HG02571 (cell line): ENCODE measurements around the gene SHROOM1.
"Not testable (repeated sequence)": the region's sequence is repeated elsewhere in the genome, so short reads cannot be mapped to it uniquely, and the experiment has no call there.

Experiments
- ATAC-seq: cut with Tn5 transposase; IDR thresholded peaks from one replicate; pipeline ENCODE4 v1.9.1; 2021; ENCODE audit warnings: mild to moderate bottlenecking, moderate library complexity; ENCODE audit not compliant: unreplicated experiment

Gene SHROOM1

DNA sequence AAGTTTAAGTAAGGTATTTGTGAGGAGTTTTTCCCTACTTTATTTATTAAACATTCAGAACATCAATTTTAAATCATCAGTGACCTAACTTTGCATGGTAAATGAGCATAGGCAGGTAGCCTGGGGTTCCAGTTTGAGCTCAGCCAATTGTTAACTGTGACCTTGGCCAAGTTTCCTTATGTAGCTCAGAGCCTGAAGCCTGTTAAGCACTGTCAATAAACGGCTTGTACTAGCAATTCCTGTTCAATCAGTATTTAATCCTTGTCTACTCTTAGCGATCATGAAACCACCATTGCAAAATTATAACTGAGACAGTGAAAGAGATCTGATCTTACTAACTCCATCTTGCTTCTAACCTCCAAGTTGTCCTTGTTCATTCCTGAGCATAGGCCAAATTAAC, 22.0 kb downstream of the SHROOM1 start:
- ATAC-seq: no peak

DNA sequence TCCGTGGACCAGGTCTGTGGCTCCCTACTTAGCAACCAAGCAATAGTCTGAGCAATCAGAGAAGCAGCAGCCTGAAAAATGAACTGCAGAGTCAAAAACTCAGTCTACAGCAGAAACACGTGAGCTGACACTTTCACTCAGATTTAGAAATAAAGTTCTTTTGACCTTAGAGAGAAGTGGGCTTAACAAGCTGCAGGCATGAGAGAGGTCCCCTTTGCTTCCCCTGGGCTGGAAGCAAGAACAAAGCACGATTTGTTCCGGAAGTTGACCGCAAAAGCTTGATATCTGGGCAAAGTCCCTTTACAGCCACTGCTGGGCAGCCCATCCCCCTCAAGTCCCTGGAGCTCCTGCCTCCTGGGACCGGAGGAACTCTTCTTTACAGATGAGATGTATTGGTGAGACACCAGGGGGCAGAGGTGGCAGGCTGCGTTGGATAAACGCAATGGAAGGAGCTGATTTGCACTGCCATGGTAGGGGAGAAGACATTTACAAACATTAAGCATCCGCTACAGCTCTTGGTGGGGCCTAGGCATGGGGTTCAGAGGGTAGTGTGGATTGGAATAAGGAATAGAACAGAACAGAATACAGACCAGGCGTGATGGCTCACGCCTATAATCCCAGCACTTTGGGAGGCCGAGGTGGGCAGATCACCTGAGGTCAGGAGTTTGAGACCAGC, 23.1 kb downstream of the SHROOM1 start:
- ATAC-seq: no peak

DNA sequence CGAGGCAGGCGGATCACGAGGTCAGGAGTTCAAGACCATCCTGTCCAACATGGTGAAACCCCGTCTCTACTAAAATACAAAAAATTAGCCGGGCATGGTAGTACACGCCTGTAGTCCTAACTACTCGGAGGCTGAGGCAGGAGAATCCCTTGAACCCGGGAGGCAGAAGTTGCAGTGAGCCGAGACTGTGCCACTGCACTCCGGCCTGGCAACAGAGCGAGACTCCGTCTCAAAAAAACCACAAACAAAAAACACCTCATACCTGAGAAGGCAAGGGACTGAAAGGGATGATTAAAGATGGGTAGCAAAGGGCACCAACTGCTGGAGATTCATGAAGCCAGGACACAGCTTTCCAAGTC, 23.7 kb downstream of the SHROOM1 start:
- ATAC-seq: not testable (repeated sequence)

DNA sequence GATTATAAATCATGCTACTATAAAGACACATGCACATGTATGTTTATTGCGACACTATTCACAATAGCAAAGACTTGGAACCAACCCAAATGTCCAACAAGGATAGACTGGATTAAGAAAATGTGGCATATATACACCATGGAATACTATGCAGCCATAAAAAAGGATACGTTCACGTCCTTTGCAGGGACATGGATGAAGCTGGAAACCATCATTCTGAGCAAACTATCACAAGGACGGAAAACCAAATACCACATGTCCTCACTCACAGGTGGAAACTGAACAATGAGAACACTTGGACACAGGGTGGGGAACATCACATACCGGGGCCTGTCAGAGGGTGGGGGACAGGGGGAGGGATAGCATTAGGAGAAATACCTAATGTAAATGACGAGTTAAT, 24.6 kb downstream of the SHROOM1 start:
- ATAC-seq: not testable (repeated sequence)

DNA sequence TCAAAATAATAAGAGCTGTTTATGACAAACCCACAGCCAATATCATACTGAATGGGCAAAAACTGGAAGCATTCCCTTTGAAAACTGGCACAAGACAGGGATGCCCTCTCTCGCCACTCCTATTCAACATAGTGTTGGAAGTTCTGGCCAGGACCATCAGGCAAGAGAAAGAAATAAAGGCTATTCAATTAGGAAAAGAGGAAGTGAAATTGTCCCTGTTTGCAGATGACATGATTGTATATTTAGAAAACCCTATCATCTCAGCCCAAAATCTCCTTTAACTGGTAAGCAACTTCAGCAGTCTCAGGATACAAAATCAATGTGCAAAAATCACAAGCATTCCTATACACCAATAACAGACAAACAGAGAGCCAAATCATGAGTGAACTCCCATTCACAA, 26.2 kb downstream of the SHROOM1 start:
- not testable (repeated sequence) for ATAC-seq

DNA sequence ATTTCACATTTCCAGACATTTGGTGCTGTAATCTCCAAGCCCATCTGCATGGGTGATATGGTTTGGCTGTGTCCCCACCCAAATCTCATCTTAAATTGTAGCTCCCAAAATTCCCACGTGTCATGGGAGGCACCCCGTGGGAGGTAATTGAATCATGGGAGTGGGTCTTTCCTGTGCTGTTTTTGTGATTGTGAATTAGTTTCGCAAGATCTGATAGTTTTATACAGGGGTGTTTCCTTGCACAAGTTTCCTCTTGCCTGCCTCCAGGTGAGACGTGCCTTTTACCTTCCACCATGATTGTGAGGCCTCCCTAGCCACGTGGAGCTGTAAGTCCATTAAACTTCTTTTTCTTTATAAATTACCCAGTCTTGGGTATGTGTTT, 27.8 kb downstream of the SHROOM1 start:
- ATAC-seq: not testable (repeated sequence)

DNA sequence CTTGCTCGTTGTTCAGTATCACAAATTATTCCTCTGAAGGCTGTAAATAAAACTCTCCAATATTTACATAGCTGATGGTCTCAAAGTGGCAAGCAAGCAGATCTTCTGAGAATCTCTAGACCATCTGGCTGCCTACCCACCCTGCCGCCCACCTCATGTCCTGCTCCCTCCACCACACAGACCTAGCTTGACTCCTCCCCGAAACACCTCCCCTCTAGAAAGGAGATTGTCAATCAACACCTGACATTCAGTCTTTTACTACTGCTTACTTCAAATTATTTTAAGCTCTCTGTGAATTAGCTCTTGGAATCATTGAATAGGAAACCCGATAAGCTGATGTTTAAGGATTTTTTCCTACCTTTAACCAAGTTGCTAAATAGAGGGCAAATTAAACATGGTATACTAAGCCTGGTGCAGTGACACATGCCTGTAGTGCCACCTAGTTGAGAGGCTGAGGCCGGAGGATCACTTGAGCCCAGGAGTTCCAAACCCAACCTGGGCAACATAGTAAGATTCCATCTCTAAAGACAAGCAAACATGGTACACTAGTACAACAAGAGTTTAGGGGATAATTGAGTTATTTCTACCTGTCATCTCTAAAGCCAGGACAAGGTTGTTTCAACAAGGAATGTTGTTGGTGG, 28.3 kb downstream of the SHROOM1 start:
- no peak for ATAC-seq

DNA sequence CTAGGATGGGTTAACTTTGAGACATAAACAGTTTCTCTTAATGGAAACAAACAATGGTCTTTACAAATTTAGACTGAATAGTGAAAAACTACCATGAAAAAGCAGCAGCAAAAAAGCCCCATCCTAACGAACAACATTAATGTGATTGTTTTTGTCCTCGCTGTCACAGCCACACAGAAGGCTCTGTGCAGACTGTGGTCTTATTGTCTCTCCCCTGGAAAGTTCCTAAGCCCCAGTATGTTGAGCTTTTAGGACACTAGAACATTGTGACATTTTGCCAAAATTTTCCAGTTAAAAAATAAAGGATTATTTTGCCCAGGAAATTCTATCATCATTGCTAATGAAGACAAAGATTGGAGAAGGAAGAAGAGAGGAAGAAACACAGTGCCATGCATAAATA, 29.9 kb downstream of the SHROOM1 start:
- ATAC-seq: no peak

DNA sequence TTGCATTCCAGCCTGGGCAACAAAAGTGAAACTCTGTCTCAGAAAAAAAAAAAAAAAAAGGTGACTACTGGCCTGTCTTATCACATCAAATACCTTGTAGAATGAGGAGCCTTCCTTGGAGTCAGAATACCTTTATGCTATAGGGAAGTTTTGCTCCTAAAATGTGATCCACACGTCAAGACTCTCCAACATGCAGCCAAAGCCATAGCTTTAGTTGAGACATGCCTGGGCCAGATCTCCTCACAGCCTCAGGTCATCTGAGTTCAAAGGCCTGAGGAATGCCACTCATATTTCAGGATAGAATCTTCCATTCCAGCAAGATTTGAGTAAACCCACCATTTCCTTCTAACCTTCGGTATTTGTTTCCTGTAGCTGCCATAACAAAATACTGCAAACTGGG, 31.1 kb downstream of the SHROOM1 start:
- ATAC-seq: no peak

DNA sequence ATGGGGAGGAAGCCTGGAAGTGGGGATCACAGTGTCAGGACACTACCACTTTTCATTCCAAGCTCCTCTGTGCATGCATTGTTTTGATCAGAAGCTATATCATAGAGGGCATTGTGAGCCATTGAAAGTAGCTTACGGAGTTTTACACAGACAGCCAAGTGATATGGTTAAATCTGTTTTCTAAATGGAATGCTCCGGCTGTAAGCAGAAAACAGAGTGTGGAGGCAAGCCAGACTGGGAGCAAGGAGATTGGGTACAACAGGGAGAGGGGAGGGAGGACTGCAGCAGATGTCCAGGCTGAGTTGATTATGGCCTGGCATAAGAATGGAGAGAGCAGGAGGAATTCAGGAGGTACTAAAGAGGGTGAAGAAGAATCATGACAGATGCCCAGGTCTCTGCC, 32.8 kb downstream of the SHROOM1 start:
- ATAC-seq: no peak

DNA sequence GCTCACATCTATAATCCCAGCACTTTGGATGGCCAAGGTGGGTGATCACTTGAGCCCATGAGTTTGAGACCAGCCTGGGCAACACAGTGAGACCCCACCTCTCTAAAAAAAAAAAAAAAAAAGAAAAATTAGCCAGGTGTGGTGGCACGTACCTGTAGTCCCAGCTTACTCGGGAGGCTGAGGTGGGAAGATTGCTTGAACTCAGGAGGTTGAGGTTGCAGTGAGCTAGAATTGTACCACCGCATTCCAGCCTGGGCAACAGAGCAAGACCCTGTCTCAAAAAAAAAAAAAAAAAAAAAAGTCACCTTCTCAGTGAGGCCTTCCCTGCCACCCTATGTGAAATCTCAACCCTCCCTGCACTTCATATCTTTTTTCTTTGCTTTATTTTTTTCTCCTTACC, 39.4 kb downstream of the SHROOM1 start:
- ATAC-seq: no peak

DNA sequence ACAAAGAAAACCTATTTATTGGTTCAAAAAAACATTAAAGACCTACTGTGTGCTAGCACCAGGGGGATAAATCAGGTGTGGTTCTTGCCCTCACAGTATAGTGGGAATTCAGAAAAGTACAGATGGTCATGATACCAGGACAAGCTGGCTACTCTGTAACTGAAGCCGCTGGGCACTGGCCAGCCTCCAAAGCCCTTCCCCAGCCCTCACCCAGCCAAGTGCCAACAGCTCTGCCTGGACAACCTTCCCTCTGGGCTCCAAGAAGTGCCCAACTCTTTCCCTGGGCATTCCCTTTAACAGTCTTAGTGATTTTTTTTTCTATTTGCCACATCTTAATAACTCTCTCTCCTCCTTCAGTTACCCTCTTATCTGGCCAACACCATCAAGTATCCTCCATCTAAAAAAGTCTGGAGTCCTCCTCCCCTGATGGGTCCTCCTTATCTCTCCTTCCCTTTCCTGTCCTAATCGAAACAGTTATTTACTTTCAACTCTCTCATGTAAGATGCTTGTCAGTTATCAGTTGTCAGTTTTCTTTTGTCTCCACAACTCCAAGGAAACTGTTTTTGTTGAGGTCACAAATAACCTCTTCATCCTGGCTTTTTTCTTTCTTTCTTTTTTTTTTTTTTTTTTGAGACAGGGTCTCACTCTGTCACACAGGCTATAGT, 40.1 kb downstream of the SHROOM1 start:
- ATAC-seq: no peak

DNA sequence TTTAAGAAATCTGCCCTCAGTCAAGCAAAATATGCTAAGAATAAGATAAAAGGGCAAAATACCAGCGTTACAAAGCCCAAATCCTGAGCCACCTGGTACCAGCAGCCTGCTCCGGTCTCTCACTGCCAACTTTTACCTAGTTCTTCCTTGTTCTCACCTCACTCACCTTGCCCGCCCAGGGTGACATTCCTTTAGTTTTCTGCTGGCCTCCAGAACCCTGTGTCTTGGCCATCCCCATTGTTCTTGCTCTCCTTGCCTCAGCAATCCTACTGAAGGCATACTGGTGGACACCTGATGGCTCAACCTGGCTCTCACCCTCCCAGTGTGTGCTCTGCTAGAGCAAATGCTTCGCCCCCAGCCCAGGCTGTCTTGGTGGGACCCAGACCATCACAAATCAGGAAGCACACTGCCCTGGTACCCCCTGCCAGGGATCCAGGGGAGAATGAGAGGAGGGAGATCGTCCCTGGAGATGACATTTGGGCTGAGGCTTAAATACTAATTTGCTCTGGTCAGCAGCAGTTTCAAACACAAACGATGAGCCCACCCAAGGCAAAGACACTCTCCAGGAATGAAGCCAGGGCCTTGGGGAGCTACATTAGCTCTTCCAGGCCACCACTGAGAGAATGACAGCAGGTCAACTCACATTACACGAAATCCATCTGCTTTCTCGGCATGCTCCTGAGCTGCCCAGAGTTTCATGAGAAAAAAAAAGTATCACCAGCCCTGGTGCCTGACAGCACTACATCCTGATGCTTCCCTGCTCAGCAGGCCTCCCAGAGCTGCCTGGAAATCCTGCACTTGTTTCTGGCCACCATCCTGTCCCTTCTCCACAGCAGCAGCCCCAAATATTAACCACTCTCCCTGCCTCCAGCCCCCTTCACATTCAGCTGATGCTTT, 41.2 kb downstream of the SHROOM1 start:
- ATAC-seq: no peak

DNA sequence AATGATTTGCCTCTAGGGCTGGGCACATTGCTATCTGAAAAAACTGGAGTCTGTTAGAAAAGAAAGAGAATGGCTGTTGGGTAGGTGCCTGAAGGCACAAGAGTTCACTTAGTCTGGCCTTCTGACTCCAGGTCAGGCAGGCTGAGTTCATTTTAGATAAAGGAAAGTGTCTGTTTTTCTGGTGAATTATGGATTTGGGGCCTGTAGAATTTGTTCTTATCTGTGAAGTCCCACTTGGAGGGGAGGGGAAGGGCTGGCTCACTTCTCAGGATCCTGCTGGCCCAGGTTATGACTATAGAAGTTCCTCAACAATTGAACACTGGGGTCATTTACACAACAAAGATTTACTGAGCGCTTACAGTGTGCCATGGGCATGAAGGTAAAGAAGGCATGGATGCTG, 41.9 kb downstream of the SHROOM1 start:
- no peak for ATAC-seq

DNA sequence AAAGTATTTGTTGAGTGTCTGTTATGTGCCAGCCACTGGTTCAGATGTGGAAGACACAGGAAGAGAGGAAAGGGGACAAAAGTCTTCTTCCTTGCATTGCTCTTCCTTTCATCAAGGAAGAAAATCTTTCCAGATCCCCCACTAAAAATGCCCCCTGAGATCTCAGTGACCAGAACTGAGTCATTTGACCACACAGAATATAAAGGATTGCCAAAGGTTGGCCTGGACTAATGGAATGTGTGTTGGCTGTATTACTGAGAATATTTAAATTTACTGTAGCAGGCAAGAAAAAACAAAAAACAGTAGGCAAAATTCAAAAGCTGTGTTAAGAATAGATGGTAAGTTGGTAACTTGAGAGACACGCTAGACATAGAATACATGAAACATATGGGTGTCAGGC, 43.4 kb downstream of the SHROOM1 start:
- no peak for ATAC-seq

DNA sequence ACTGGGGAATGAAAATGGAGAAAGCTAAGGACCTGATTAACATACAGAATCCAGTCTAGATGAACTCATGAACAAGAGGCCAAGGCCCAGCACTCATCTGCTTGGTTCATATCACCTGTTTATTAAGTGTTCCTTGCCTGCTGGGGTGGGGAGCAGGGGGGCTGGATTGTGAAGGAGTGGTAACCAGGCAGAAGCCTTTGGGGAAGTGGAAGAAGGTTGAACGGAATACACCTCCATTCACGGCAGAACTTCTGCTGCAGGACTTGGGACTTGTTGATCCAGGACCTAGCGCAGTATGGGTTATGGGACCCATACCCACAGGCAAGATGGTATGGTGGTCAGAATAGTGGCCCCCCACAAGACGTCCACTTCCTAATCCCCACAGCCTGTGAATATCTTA, 44.6 kb downstream of the SHROOM1 start:
- no peak for ATAC-seq

DNA sequence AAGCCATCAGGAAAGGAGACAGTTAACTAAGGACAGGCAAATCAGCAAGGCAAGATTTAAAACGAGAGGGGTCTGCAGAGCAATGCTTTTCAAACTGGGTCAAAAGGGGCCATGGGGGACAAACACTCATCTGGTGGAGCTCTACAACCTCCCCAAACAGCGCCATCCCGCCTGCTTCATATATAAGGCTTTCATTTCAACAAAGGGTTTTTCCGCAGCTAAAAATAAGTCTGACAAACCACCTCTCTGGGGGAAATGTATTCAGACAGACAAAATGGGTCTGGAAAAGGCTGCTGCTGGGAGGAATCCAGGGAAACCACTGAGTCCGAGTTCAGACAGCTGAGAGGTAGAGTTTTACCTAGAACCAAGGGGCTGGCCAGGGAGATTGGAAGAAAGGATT, 45.1 kb downstream of the SHROOM1 start:
- ATAC-seq: no peak

DNA sequence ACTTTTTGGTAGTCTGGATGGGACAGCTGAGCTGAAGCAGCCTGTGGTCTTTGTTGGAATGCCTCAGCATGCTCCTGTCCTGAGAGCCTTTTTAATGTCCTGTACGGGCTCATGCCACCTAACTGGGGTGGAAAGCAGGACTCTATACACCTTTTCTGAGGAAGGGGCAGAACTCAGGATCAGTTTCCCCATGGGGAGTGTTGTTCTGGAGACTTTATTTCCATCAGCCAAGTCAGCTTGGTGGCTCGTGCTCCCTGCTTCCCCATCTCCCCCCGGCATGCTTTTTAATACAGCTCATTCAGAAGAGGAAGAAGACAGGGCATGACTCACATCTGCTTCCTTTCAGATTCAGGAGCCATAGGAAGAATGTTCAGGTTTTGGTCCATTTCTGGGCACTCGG, 48.3 kb downstream of the SHROOM1 start:
- no peak for ATAC-seq

DNA sequence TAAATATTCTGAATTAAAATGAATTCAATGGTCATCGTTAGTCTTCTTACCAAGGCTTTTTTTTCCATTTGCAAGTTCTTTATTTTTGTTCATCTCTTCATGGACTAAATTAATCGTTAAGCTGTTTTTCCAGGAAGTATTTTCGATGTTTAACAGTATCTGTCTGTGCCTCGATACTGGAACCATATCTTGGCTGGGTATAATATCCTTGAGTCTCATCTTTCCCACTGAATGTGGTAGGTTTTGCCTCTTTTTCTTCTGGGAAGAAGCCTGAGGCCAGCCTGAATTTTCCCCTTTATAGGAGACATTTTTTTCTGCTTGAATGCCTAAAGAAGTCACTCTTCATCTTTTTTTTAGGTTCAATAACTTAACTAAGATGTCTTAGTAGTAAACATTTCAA, 49.4 kb downstream of the SHROOM1 start:
- no peak for ATAC-seq

DNA sequence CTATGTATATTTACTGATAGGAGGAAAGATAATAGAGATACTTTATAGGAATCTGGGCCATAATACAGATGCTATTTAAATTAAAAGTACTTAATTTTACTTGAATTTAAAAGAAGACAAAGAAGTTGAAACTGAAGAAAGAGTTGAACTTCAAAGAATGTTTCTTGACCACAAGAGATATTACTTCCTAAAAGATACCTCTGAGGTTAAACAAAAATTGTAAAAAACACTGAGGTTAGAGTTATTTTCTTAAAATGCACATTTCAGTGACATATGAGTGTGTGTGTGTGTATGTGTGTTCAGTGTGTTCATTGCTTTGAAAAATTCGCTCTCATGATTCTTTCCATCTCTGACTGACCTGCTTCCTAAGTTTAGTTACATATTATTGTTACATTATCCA, 49.9 kb downstream of the SHROOM1 start:
- no peak for ATAC-seq

DNA sequence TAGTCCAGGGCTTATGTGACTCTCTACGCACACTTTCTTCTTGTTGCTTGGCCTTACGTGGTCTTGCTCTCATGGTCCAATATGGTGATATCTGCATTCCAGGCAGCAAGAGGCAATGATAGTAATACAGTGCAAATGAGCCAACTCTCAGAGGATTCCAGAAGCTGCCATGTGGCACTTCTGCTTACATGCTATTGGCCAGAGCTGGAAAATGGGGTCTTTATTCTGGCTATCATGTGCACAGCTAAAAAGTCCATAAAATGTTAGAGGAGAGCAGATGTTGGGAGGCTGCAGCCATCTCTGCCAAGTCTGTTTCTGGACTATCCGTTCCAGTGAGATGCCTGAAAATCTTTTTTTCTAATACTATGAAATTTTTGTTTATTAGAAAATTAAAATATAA, 50.5 kb downstream of the SHROOM1 start:
- no peak for ATAC-seq

DNA sequence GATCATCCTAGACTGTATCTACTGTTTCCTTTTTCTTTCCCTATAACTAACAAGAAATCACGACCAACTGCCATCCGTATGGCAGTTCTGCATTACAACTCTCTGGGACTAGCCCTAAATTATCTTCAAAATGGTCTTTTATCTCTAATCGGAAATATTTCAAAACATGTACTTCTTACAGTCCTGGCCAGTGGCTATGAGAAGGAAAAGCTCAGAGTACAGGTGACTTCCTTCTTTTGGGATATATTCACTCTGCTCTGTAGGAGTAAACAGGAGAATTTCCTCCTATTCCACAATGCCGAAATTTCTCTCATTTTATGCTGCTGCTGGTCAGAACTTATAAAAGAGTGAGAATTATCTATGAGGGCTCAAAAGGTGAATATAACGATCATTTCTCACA, 51.6 kb downstream of the SHROOM1 start:
- ATAC-seq: no peak
